Measurements from ENCODE around the gene CEACAM6.

The CEACAM6 gene

GRCh38 chr19:41795031-41795461, 39.7 kb downstream of the CEACAM6 start:
- DNase-seq (ENCODE audit: low read depth in 1 of 2, low spot score in 1 of 2) = peak; percentile 16 to 26

DNA sequence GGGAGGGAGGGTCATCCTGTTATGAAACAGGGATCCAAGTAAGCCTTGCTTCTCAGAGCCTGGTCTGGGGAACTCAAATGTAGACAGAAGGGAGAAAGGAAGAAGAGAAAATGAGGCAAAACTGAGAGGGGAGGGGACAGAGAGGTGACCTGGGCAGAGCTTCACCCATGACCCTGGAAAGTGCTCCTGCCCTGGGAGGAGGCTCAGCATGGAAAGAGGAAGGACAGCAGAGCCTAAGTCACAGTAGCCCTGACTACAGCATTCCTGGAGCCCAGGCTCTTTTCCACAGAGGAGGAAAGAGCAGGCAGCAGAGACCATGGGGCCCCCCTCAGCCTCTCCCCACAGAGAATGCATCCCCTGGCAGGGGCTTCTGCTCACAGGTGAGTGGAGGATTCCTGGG, 41.0 kb downstream of the CEACAM6 start, which contains the start of gene CEACAM3:
Gene CEACAM3, plus strand, starts transcription at position 226 of the 400 bp plus-strand sequence. Its CDS starts 91 bp downstream, at position 317.
- DNase-seq (ENCODE audit: low read depth in 1 of 2, low spot score in 1 of 2) = no peak

- no peak for DNase-seq (ENCODE audit: low read depth in 1 of 2, low spot score in 1 of 2)
Observed at GRCh38 chr19:41796901-41797300, 41.6 kb downstream of the CEACAM6 start.

DNA sequence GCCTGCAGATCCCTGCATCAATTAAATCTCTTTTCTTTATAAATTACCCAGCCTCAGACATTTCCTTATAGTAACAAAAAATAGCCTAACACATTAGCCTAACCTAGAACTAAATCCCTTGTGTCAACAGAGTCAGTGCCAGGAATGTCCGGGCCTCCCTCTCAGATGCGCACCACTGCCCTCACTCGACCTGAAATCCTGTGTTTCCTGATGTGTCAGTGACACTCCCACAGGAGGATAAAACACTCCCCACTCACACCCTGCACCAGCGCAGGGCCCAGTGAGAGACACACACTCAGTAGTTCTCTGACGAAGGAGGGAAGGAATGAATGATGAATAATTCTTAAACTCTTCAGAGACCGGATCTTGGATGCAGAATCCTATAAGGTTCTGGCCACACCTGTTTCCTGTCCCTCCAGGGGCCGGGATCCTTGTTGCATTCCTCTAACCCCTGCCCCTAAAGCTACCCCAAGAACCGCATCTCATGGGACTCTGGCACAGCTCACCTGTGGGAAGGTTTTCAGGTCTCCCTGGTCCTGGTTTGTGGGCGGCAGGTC, 44.2 kb downstream of the CEACAM6 start:
- DNase-seq (ENCODE audit: low read depth in 1 of 2, low spot score in 1 of 2) = no peak

GRCh38 chr19:41801031-41801430, 45.7 kb downstream of the CEACAM6 start:
- DNase-seq (ENCODE audit: low read depth in 1 of 2, low spot score in 1 of 2) = no peak

GRCh38 chr19:41801792-41802211, 46.5 kb downstream of the CEACAM6 start:
- no peak for DNase-seq (ENCODE audit: low read depth in 1 of 2, low spot score in 1 of 2)

GRCh38 chr19:41802770-41803169, 47.4 kb downstream of the CEACAM6 start:
- DNase-seq (ENCODE audit: low read depth in 1 of 2, low spot score in 1 of 2) = no peak

GRCh38 chr19:41804336-41804735, 49.0 kb downstream of the CEACAM6 start:
- DNase-seq (ENCODE audit: low read depth in 1 of 2, low spot score in 1 of 2) = no peak

DNA sequence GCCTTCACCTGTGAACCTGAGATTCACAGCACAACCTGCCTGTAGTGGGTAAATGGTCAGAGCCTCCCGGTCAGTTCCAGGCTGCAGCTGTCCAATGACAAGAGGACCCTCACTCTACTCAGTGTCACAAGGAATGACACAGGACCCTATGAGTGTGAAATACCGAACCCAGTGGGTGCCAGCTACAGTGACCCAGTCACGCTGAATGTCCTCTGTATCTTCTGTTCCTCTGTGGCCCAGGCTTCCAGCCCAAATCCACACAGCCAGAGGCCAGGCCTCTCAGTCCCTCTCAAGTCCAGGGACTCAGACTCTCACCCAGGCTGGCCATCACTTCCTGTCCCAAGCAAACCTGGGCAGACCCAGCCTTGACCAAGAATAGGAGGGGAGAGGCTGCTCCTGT, 51.8 kb downstream of the CEACAM6 start:
- no peak for DNase-seq (ENCODE audit: low read depth in 1 of 2, low spot score in 1 of 2)

GRCh38 chr19:41808663-41809566, 53.6 kb downstream of the CEACAM6 start:
- no peak for DNase-seq (ENCODE audit: low read depth in 1 of 2, low spot score in 1 of 2)

DNA sequence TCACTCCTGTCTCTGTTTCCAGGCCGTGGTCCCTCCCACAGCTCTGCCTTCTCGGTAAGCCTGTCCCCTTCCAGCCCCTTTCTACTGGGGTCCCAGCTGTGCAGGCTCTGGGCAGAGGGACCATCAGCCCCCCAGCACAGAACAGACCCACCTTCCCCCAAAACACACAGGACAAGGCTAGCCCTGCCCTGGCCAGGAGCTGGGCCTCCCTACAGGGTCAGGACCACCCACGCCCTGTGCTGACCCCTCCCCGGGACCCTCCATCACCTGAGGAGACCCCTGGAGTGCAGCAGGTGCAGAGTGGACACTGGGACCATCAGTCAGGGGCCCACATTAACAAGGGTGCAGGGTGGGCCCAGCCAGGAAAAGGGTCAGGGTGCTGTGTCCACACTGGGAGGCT, 55.0 kb downstream of the CEACAM6 start:
- DNase-seq (ENCODE audit: low read depth in 1 of 2, low spot score in 1 of 2) = no peak

- DNase-seq (ENCODE audit: low read depth in 1 of 2, low spot score in 1 of 2) = no peak
Observed at GRCh38 chr19:41811036-41811435, 55.7 kb downstream of the CEACAM6 start.

GRCh38 chr19:41811981-41812380, 56.7 kb downstream of the CEACAM6 start:
- no peak for DNase-seq (ENCODE audit: low read depth in 1 of 2, low spot score in 1 of 2)

GRCh38 chr19:41813911-41814310, 58.6 kb downstream of the CEACAM6 start:
- no peak for DNase-seq (ENCODE audit: low read depth in 1 of 2, low spot score in 1 of 2)

DNA sequence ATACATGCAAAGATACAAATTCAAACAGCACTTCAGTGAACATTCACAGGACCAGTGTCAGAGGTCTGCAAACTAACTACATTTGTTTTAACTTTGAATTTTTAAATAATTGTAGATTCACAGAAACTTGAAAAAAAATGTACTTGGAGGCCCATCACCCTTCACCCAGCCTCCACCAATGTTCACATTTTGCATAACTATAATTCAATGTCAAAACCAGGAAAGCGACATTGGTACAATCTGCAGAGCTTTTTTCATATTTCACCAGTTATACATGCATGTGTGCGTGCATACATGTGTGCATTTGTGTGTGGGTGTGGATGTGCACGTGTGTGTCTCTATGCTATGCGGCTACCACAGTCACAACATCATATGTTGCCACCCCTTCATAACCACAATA, 60.0 kb downstream of the CEACAM6 start:
- no peak for DNase-seq (ENCODE audit: low read depth in 1 of 2, low spot score in 1 of 2)

GRCh38 chr19:41816761-41817160, 61.4 kb downstream of the CEACAM6 start:
- no peak for DNase-seq (ENCODE audit: low read depth in 1 of 2, low spot score in 1 of 2)

DNA sequence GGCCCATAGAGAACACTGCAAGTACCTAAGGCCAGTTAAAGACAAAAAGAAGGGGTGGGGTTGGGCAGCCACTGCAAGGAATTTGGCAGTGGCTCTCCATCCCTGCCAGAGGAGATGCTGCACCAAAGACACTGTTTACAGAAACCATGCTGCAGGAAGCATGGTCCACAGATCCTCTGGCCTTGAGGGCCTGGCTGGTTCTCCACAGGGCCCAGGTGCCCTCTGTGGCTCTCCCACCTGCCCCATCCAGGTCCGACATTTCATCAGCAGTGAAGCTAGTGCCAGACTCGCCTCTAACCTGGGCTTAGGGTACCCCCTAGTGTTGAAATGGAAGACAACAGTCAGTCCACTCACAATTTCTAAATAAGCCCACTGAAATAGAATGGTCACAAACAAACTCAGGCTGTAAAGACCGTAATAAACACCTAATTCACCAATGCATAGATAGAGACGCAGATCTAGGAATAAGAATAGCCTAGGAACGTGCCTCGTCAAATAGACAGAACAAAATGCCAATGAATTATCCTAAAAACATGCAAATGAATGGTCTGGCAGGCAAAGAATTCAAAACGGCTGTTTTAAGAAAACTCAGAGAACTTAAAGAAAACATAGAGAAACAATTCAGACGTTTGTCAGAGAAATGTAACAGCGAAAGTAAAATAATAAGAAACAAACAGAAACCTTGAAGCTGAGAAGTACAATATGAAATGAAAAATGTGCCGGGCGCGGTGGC, 65.8 kb downstream of the CEACAM6 start:
- DNase-seq (ENCODE audit: low read depth in 1 of 2, low spot score in 1 of 2) = no peak
